Smooth muscle cell (in vitro differentiated cells): ENCODE data around the gene EXD3. TPM values are rescaled to one million over a fixed set of nuclear protein-coding genes. Genes with fewer than 3 reads are reported as not detected.

Source experiments
- DNase-seq: peaks from one replicate; lab custom pipeline; 2025; ENCODE audit not compliant: unreplicated experiment; lab: John Stamatoyannopoulos, UW
- H2AFZ ChIP-seq: fragments of 200-600 bp; sonication (generic); 2 replicates; pipeline ENCODE4 v1.6.0; 2016; ENCODE audit warnings: antibody characterized with exemption, low read depth, mild to moderate bottlenecking
- H3F3A ChIP-seq: fragments of 200-600 bp; sonication (generic); 2 replicates; pipeline ENCODE4 v1.6.0; 2017; ENCODE audit warnings: antibody characterized with exemption, low read depth
- H3K27ac ChIP-seq: fragments of 200-600 bp; sonication (generic); 2 replicates; pipeline ENCODE4 v1.5.1; 2016; ENCODE audit warnings: low read depth, mild to moderate bottlenecking
- H3K27me3 ChIP-seq: fragments of 200-600 bp; sonication (generic); 2 replicates; pipeline ENCODE4 v1.6.1; 2016; ENCODE audit warnings: low read depth, mild to moderate bottlenecking
- H3K36me3 ChIP-seq: fragments of 200-600 bp; sonication (generic); 2 replicates; pipeline ENCODE4 v1.5.1; 2016; ENCODE audit warnings: low read depth
- H3K4me1 ChIP-seq: fragments of 200-600 bp; sonication (generic); 2 replicates; pipeline ENCODE4 v1.5.1; 2016; ENCODE audit warnings: low read depth
- H3K4me2 ChIP-seq: fragments of 200-600 bp; sonication (generic); 2 replicates; pipeline ENCODE4 v1.6.0; 2016; ENCODE audit warnings: mild to moderate bottlenecking
- H3K4me3 ChIP-seq: fragments of 200-600 bp; sonication (generic); 2 replicates; pipeline ENCODE4 v1.5.1; 2016; ENCODE audit warnings: mild to moderate bottlenecking
- H3K79me2 ChIP-seq: fragments of 200-600 bp; sonication (generic); 2 replicates; pipeline ENCODE4 v1.6.0; 2016; ENCODE audit warnings: low read depth, mild to moderate bottlenecking
- H3K9ac ChIP-seq: fragments of 200-600 bp; sonication (generic); 2 replicates; pipeline ENCODE4 v1.6.0; 2016; ENCODE audit warnings: low read depth
- H3K9me3 ChIP-seq: fragments of 200-600 bp; sonication (generic); replicated peaks from 2 replicates; pipeline ENCODE4 v1.5.1; 2016; ENCODE audit warnings: low read depth
- H4K20me1 ChIP-seq: fragments of 200-600 bp; sonication (generic); 2 replicates; pipeline ENCODE4 v1.6.0; 2016; ENCODE audit warnings: low read depth
- CTCF ChIP-seq: fragments of 200-600 bp; sonication (generic); IDR thresholded peaks from 2 replicates; pipeline ENCODE4 v1.5.1; 2017; ENCODE audit warnings: borderline replicate concordance, mild to moderate bottlenecking, antibody characterized with exemption; ENCODE audit not compliant: insufficient read depth, poor library complexity, severe bottlenecking
- WGBS: methylation state at CpG from one replicate; pipeline ENCODE4 v1.1.7; 2016; ENCODE audit warnings: low lambda C conversion rate; 5-methylcytosine and 5-hydroxymethylcytosine counted together
- polyA plus RNA-seq: library from polyadenylated mRNA; unstranded; fragments of >200 nt; fragmentation: Nextera tagmentation; extraction: Ambion mirVana; gene quantifications from 2 replicates; pipeline ENCODE4 v1.2.1, GENCODE V29; 2016
- total RNA-seq: library from RNA; depleted of rRNA; stranded (reverse); fragments of >200 nt; gene quantifications from 2 replicates; pipeline ENCODE4 v1.2.3, GENCODE V29; 2014

Gene EXD3
- total and polyA plus RNA-seq, 2 experiments from 2014 or later = 3.1 to 15.7 TPM

- TF ChIP-seq CTCF = no peak
- 98% methylated on average over 25 of the region's 25 CpGs for WGBS
Observed at GRCh38 chr9:137371946-137372651, 50.9 kb downstream of the EXD3 start.

GRCh38 chr9:137371521-137371941, 51.4 kb downstream of the EXD3 start:
- H3K4me3 ChIP-seq = no peak overlapping the region
- H3K4me1 ChIP-seq = peaks cover 14% of the 10 kb centered on the region
- H3K9me3 ChIP-seq = no peaks in the 10 kb centered on the region
- H3K79me2 ChIP-seq = no peaks in the 10 kb centered on the region
- TF ChIP-seq CTCF = no peak
- no peaks in the 10 kb centered on the region for H3K27me3 ChIP-seq
- H3K4me2 ChIP-seq = no peak overlapping the region
- H3K36me3 ChIP-seq = no peaks in the 10 kb centered on the region
- no peak overlapping the region for H2AFZ ChIP-seq
- H3K9ac ChIP-seq = no peak overlapping the region
- H3F3A ChIP-seq = no peaks in the 10 kb centered on the region
- DNase-seq = no peak
- WGBS = 92% methylated on average over 13 of the region's 16 CpGs
- no peak overlapping the region for H3K27ac ChIP-seq
- no peaks in the 10 kb centered on the region for H4K20me1 ChIP-seq

More at GRCh38 chr9:137371946-137372651, 50.9 kb downstream of the EXD3 start:
- Histone ChIP-seq H4K20me1 (no peaks in the 10 kb centered on the region), H2AFZ (no peak overlapping the region), H3K4me3 (no peak overlapping the region), H3K9ac (no peak overlapping the region), H3F3A (no peaks in the 10 kb centered on the region), H3K36me3 (no peaks in the 10 kb centered on the region), H3K9me3 (no peaks in the 10 kb centered on the region), H3K79me2 (no peaks in the 10 kb centered on the region), H3K27ac (no peak overlapping the region), H3K27me3 (no peaks in the 10 kb centered on the region), H3K4me2 (no peak overlapping the region), H3K4me1 (peaks cover 14% of the 10 kb centered on the region)
- no peak for DNase-seq

GRCh38 chr9:137370865-137371520, 52.0 kb downstream of the EXD3 start:
- no peaks in the 10 kb centered on the region for H3K27me3 ChIP-seq
- H3K36me3 ChIP-seq = no peaks in the 10 kb centered on the region
- no peaks in the 10 kb centered on the region for H3K9me3 ChIP-seq
- peaks cover 14% of the 10 kb centered on the region for H3K4me1 ChIP-seq
- WGBS = 88% methylated on average over 51 of the region's 52 CpGs
- H3K79me2 ChIP-seq = no peaks in the 10 kb centered on the region
- H3K9ac ChIP-seq = no peak overlapping the region
- H4K20me1 ChIP-seq = no peaks in the 10 kb centered on the region
- no peak overlapping the region for H3K4me2 ChIP-seq
- DNase-seq = no peak
- H3K4me3 ChIP-seq = no peak overlapping the region
- no peak for TF ChIP-seq CTCF
- H3F3A ChIP-seq = no peaks in the 10 kb centered on the region
- H2AFZ ChIP-seq = no peak overlapping the region
- H3K27ac ChIP-seq = no peak overlapping the region
